Body of pancreas (tissue), 4 donors: ENCODE data around the gene ABCC8.

Experiments
- CTCF ChIP-seq, 7 experiments: fragments of 450-650 bp in 4 of 7; fragments of 200-600 bp in 3 of 7; sonication (generic) in 3 of 7; IDR thresholded peaks; one replicate each; pipeline ENCODE4 v1.5.1; 2016 to 2019; ENCODE audit warnings: antibody characterized with exemption in 7 of 7
- POLR2A ChIP-seq, 3 donors: fragments of 450-650 bp; IDR thresholded peaks; one replicate each; pipeline ENCODE4 v1.6.1; 2016; ENCODE audit warnings: antibody characterized with exemption in 3 of 3, mild to moderate bottlenecking in 2 of 3

DNA sequence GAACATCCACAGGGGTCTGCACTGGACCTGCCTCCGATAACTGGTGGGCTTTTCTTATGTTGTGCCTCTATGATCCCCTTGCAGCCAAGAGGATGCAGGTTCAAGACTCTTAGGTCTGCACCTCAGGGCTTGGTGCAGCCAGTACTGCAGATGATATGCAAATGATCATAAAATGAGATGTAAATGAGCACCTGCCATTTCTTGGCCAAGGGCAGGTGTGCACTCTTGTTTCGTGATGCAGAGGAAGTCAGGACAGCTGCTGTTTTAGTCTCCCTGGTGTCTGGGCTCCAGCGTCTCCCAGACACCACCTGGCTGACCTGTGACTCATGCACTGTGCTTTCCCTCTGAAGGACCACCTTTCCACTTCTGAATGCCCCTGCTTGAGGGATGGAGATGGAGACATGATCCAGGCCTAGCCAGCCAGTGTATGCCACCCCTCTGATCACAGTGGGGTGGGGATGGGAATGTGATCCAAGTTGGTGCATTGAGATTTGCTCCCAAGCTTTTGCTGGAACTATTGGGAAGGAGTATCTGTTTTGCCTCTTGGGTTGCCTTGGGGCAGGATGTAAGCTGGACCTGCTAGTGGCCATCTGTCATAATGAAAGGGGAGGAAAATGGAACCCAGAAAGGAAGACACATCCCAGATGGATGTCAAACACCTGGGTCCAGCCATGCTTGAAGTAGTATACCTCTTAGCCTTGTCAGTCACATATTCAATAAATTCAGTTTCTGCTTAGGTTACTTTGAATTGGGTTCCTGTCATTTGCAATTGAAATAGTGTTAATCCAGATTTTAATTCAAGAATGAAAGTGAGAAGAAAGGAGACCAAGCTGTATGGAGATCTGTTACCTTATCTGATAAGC is 84.9 kb downstream of the ABCC8 start:
- TF ChIP-seq CTCF (IDR thresholded peaks at IDR 0.05) (no peak), POLR2A (IDR thresholded peaks at IDR 0.05) (no peak)
